IMR-90 (cell line): Measurements from ENCODE around the gene TRAK2. TPM values are rescaled to one million over a fixed set of nuclear protein-coding genes. Genes with fewer than 3 reads are reported as not detected.

Source experiments
- ATAC-seq: fragments of 200-7000 bp; cut with Tn5 transposase; 2 replicates; pipeline ENCODE4 v1.9.1; 2020; ENCODE audit warnings: low read depth, mild to moderate bottlenecking, moderate library complexity
- BruUV-seq: library from RNA; stranded (reverse); fragments of 400-500 nt; replicated peaks from 2 replicates; lab custom pipeline; 2021; lab: Mats Ljungman, UMichigan
- CTCF ChIA-PET: fragments of 300-600 bp; formaldehyde crosslinking; extraction: SDS; loops from one replicate; lab custom pipeline; 2021; ENCODE audit warnings: antibody characterized with exemption; lab: Yijun Ruan, JAX
- POLR2A ChIA-PET: fragments of 300-600 bp; sonication (Branson Sonifier 250); formaldehyde crosslinking; loops from one replicate; lab custom pipeline; 2022; ENCODE audit warnings: antibody characterized with exemption; ENCODE audit not compliant: unreplicated experiment; lab: Charles Lee
- DNase-seq: peaks from one replicate; pipeline ENCODE4 v3.0.0; 2013
- H2AFZ ChIP-seq: replicated peaks from 2 replicates; pipeline ENCODE3; 2013; ENCODE audit warnings: low read length, mild to moderate bottlenecking; ENCODE audit not compliant: poor library complexity
- H2AK5ac ChIP-seq: 2 replicates; pipeline ENCODE4 v1.6.1; 2013; ENCODE audit warnings: low read depth, low read length, inconsistent platforms
- H2AK9ac ChIP-seq: replicated peaks from 2 replicates; pipeline ENCODE3; 2013; ENCODE audit warnings: mild to moderate bottlenecking, low read depth, low read length, moderate library complexity; ENCODE audit not compliant: poor library complexity
- H2BK120ac ChIP-seq: 2 replicates; pipeline ENCODE4 v1.6.1; 2013; ENCODE audit warnings: low read depth, low read length, inconsistent platforms
- H2BK15ac ChIP-seq: 3 replicates; pipeline ENCODE4 v1.6.1; 2013; ENCODE audit warnings: low read depth, low read length, inconsistent platforms
- H2BK20ac ChIP-seq: 2 replicates; pipeline ENCODE4 v1.6.1; 2013; ENCODE audit warnings: low read depth, mild to moderate bottlenecking, inconsistent platforms, low read length, moderate library complexity
- H2BK5ac ChIP-seq: 2 replicates; pipeline ENCODE4 v1.6.1; 2013; ENCODE audit warnings: mild to moderate bottlenecking, low read depth, low read length, inconsistent platforms; ENCODE audit not compliant: poor library complexity, severe bottlenecking
- H3K14ac ChIP-seq: replicated peaks from 2 replicates; pipeline ENCODE4 v1.6.1; 2013; ENCODE audit warnings: low read depth, low read length, inconsistent platforms
- H3K18ac ChIP-seq: 2 replicates; pipeline ENCODE4 v1.6.1; 2013; ENCODE audit warnings: low read depth, low read length, control low read depth
- H3K23ac ChIP-seq: 2 replicates; pipeline ENCODE4 v1.6.1; 2013; ENCODE audit warnings: low read depth, low read length, inconsistent platforms
- H3K27ac ChIP-seq: 2 replicates; pipeline ENCODE4 v1.5.1; 2013; ENCODE audit warnings: mild to moderate bottlenecking, control low read depth, low read length; ENCODE audit not compliant: insufficient read depth
- H3K27me3 ChIP-seq: 2 replicates; pipeline ENCODE4 v1.6.1; 2013; ENCODE audit warnings: low read length; ENCODE audit not compliant: control insufficient read depth, insufficient read depth
- H3K36me3 ChIP-seq: 2 replicates; pipeline ENCODE4 v1.6.1; 2013; ENCODE audit warnings: low read length, mixed read lengths; ENCODE audit not compliant: control insufficient read depth, insufficient read depth
- H3K4ac ChIP-seq: 2 replicates; pipeline ENCODE4 v1.6.1; 2013; ENCODE audit warnings: low read depth, low read length, inconsistent platforms
- H3K4me1 ChIP-seq: 2 replicates; pipeline ENCODE4 v1.6.1; 2013; ENCODE audit warnings: low read length, mixed read lengths; ENCODE audit not compliant: control insufficient read depth, insufficient read depth
- H3K4me2 ChIP-seq: 2 replicates; pipeline ENCODE4 v1.6.1; 2013; ENCODE audit warnings: low read depth, mild to moderate bottlenecking, control low read depth, low read length, moderate library complexity
- H3K4me3 ChIP-seq: 2 replicates; pipeline ENCODE4 v1.5.1; 2013; ENCODE audit warnings: low read depth, mild to moderate bottlenecking, control low read depth, low read length, moderate library complexity; ENCODE audit not compliant: insufficient read depth
- H3K56ac ChIP-seq: 2 replicates; pipeline ENCODE4 v1.6.1; 2013; ENCODE audit warnings: low read length, inconsistent platforms; ENCODE audit not compliant: insufficient read depth; ENCODE audit errors: extremely low read depth
- H3K79me1 ChIP-seq, 2 experiments: 2 replicates each; pipeline ENCODE4 v1.6.1; 2013; ENCODE audit warnings: low read length in 2 of 2, inconsistent platforms in 1 of 2, low read depth in 1 of 2
- H3K9ac ChIP-seq: 2 replicates; pipeline ENCODE4 v1.6.1; 2013; ENCODE audit warnings: low read depth, low read length, control low read depth
- H3K9me1 ChIP-seq: 2 replicates; pipeline ENCODE4 v1.6.1; 2013; ENCODE audit warnings: low read length, inconsistent platforms; ENCODE audit not compliant: insufficient read depth
- H3K9me3 ChIP-seq: 2 replicates; pipeline ENCODE4 v1.6.1; 2013; ENCODE audit warnings: low read length; ENCODE audit not compliant: control insufficient read depth, insufficient read depth
- H4K20me1 ChIP-seq: 2 replicates; pipeline ENCODE4 v1.6.1; 2013; ENCODE audit warnings: low read length, inconsistent platforms; ENCODE audit not compliant: insufficient read depth
- H4K5ac ChIP-seq: 2 replicates; pipeline ENCODE4 v1.6.1; 2013; ENCODE audit warnings: mild to moderate bottlenecking, low read depth, low read length, control low read depth
- H4K8ac ChIP-seq, 2 experiments: 2 replicates each; pipeline ENCODE4 v1.6.1; 2013; ENCODE audit warnings: low read depth in 2 of 2, low read length in 2 of 2, control low read depth in 1 of 2, inconsistent platforms in 1 of 2
- H4K91ac ChIP-seq: 2 replicates; pipeline ENCODE4 v1.6.1; 2013; ENCODE audit warnings: low read depth, low read length, inconsistent platforms; ENCODE audit not compliant: insufficient read depth
- BHLHE40 ChIP-seq: fragments of 150-350 bp; IDR thresholded peaks from 2 replicates; pipeline ENCODE4 v1.6.1; 2016; ENCODE audit warnings: mild to moderate bottlenecking, low read depth, low read length
- CEBPB ChIP-seq: IDR thresholded peaks from 2 replicates; pipeline ENCODE4 v1.6.1; 2012; ENCODE audit warnings: low read depth, low read length, improper control_type of control experiment
- CHD1 ChIP-seq: IDR thresholded peaks from 2 replicates; pipeline ENCODE4 v1.6.1; 2012; ENCODE audit warnings: low read depth, low read length, improper control_type of control experiment
- CTCF ChIP-seq: conservative IDR thresholded peaks from 2 replicates; pipeline ENCODE4 v1.5.1; 2012; ENCODE audit warnings: mild to moderate bottlenecking, low read depth, low read length, improper control_type of control experiment
- ELK1 ChIP-seq: fragments of 150-350 bp; IDR thresholded peaks from 2 replicates; pipeline ENCODE4 v1.6.1; 2016; ENCODE audit warnings: low read depth, mild to moderate bottlenecking, low read length, moderate library complexity, borderline replicate concordance
- FOS ChIP-seq: fragments of 150-350 bp; IDR thresholded peaks from 2 replicates; pipeline ENCODE4 v1.6.1; 2016; ENCODE audit warnings: low read depth, low read length
- MAFK ChIP-seq: IDR thresholded peaks from 2 replicates; pipeline ENCODE4 v1.6.1; 2012; ENCODE audit warnings: low read depth, low read length, improper control_type of control experiment
- MAZ ChIP-seq: IDR thresholded peaks from 2 replicates; pipeline ENCODE4 v1.6.1; 2012; ENCODE audit warnings: low read depth, mild to moderate bottlenecking, low read length, improper control_type of control experiment, moderate library complexity, borderline replicate concordance
- MXI1 ChIP-seq: IDR thresholded peaks from 2 replicates; pipeline ENCODE4 v1.6.1; 2012; ENCODE audit warnings: low read depth, mild to moderate bottlenecking, low read length, moderate library complexity, borderline replicate concordance
- NFE2L2 ChIP-seq: fragments of 150-350 bp; IDR thresholded peaks from 2 replicates; pipeline ENCODE4 v1.6.1; 2016; ENCODE audit warnings: low read depth, mild to moderate bottlenecking, low read length
- POLR2A ChIP-seq: IDR thresholded peaks from 2 replicates; pipeline ENCODE4 v1.6.1; 2012; ENCODE audit warnings: mild to moderate bottlenecking, low read depth, low read length
- RAD21 ChIP-seq: IDR thresholded peaks from 2 replicates; pipeline ENCODE4 v1.6.1; 2012; ENCODE audit warnings: low read length, improper control_type of control experiment
- RCOR1 ChIP-seq: IDR thresholded peaks from 2 replicates; pipeline ENCODE4 v1.6.1; 2012; ENCODE audit warnings: mild to moderate bottlenecking, low read length, improper control_type of control experiment; ENCODE audit not compliant: insufficient replicate concordance
- RFX5 ChIP-seq: IDR thresholded peaks from 2 replicates; pipeline ENCODE4 v1.8.0; 2012; ENCODE audit warnings: low read depth, mild to moderate bottlenecking, low read length, moderate library complexity
- SMC3 ChIP-seq: fragments of 150-350 bp; IDR thresholded peaks from 2 replicates; pipeline ENCODE4 v1.6.1; 2016; ENCODE audit warnings: low read depth, mild to moderate bottlenecking, antibody characterized with exemption, low read length, moderate library complexity
- WGBS, 2 experiments: methylation state at CpG; one replicate each; pipeline versions ENCODE4 v1.1.5 to v1.1.7; 2013; ENCODE audit warnings: missing lambda C conversion rate in 2 of 2; ENCODE audit not compliant: insufficient read length in 1 of 2; ENCODE audit errors: extremely low coverage in 2 of 2; 5-methylcytosine and 5-hydroxymethylcytosine counted together
- dilution Hi-C: fragments of 300-500 bp; cut with HindIII; formaldehyde crosslinking; loops from one replicate; pipeline ENCODE4 v1.14.3; 2018; ENCODE audit warnings: low sequenced_read_pairs; ENCODE audit not compliant: unreplicated experiment
- in situ Hi-C: fragments of 300-500 bp; cut with MboI; formaldehyde crosslinking; loops from 3 replicates; pipeline ENCODE4 v1.14.3; 2019; ENCODE audit warnings: low sequenced_read_pairs, inconsistent platforms, mixed read lengths
- intact Hi-C: fragments of 100-400 bp; cut with micrococcal nuclease; formaldehyde crosslinking; loops from 2 replicates; pipeline ENCODE4 v1.10.0; 2022
- polyA plus RNA-seq, 3 experiments: library from polyadenylated mRNA; depleted of rRNA; stranded (reverse); fragments of >200 nt; gene quantifications; 2 replicates each; pipeline ENCODE4 v1.2.3, GENCODE V29; 2012; ENCODE audit warnings: low replicate concordance in 1 of 3
- total RNA-seq: library from RNA; depleted of rRNA; stranded (reverse); fragments of >200 nt; gene quantifications from 2 replicates; pipeline ENCODE4 v1.2.3, GENCODE V29; 2012
- TF ChIP-seq, protein P1 (sequence below): fragments of 150-350 bp; IDR thresholded peaks from 2 replicates; pipeline ENCODE4 v1.6.1; 2017; ENCODE audit warnings: mild to moderate bottlenecking, antibody characterized with exemption, low read length, low read depth

The TRAK2 gene
- total and polyA plus RNA-seq, 2 of the 4 experiments (the other 2 are of a cell fraction) = 13.1 to 65.4 TPM

DNA sequence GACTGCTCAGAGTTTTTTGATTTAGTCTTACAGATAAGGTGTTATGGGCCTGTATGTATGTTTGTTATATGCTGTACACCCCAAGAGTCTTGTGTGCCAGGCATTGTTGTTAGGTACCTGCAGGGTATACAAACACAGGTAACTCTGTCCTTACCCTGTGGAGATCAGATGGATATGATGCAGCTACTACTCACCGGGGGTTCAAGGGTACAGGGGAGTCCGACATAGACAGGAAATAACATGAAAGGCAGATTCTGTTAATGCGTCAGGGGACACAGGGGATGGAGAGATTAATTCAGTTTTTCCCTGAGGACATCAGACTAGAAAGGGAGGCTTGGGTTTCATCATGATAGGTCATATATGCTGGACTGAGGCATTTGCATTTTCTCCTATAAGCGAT lies 31.3 kb downstream of the TRAK2 start:
- no peak overlapping the region for H3K14ac ChIP-seq
- TF ChIP-seq SMC3 (no peak), BHLHE40 (no peak), MAFK (no peak), RCOR1 (no peak), RFX5 (no peak), CEBPB (no peak), CHD1 (no peak), MAZ (no peak), NFE2L2 (no peak), POLR2A (no peak), RAD21 (no peak), CTCF (no peak), FOS (no peak), ELK1 (no peak), MXI1 (no peak)
- TF ChIP-seq, protein P1, sequence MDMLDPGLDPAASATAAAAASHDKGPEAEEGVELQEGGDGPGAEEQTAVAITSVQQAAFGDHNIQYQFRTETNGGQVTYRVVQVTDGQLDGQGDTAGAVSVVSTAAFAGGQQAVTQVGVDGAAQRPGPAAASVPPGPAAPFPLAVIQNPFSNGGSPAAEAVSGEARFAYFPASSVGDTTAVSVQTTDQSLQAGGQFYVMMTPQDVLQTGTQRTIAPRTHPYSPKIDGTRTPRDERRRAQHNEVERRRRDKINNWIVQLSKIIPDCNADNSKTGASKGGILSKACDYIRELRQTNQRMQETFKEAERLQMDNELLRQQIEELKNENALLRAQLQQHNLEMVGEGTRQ = no peak
- DNase-seq = no peak
- no peak overlapping the region for H4K5ac ChIP-seq
- 0 out of 2 replicates have a peak overlapping the region, but pooled peaks have one; percentile 43 for H3K4ac ChIP-seq
- peak overlapping the region; percentile 33; the same call in 1 of the 2 replicates for H2BK20ac ChIP-seq
- H3K9me1 ChIP-seq = peaks cover 9% of the 10 kb centered on the region
- POLR2A ChIA-PET = no interaction called here
- H3K23ac ChIP-seq = no peak overlapping the region
- H3K4me2 ChIP-seq = no peak overlapping the region
- WGBS, 2 experiments = no CpG with 5 or more reads among the region's 4 CpGs
- H2AFZ ChIP-seq = no peak overlapping the region
- H2AK5ac ChIP-seq = no peak overlapping the region; the same call in 1 of the 2 replicates
- BruUV-seq = no TSS peak
- H4K8ac ChIP-seq = peak overlapping the region in 1 of 2 experiments; percentile 17; a peak in 1 of 4 replicates
- H3K27me3 ChIP-seq = no peaks in the 10 kb centered on the region
- H4K91ac ChIP-seq = no peak overlapping the region
- H3K27ac ChIP-seq = peak overlapping the region; percentile 7; the same call in 1 of the 2 replicates
- CTCF ChIA-PET = no interaction called here
- no peak overlapping the region for H3K9ac ChIP-seq
- no peak overlapping the region for H3K4me3 ChIP-seq
- no peak for ATAC-seq
- no peak overlapping the region for H2AK9ac ChIP-seq
- H3K36me3 ChIP-seq = peaks cover 6% of the 10 kb centered on the region; the same call in 1 of the 2 replicates
- no peaks in the 10 kb centered on the region for H3K9me3 ChIP-seq
- in situ Hi-C loops = no loop called here
- H2BK120ac ChIP-seq = 0 out of 2 replicates have a peak overlapping the region, but pooled peaks have one; percentile 0
- H3K56ac ChIP-seq = no peak overlapping the region
- H4K20me1 ChIP-seq = peaks cover 6% of the 10 kb centered on the region; the same call in 1 of the 2 replicates
- intact Hi-C loops = no loop called here
- no peak overlapping the region; the same call in 1 of the 2 replicates for H3K18ac ChIP-seq
- peak overlapping the region; percentile 11 for H2BK5ac ChIP-seq
- peaks cover 15 to 49% of the 10 kb centered on the region in 2 experiments for H3K79me1 ChIP-seq
- peaks cover 11% of the 10 kb centered on the region for H3K4me1 ChIP-seq
- dilution Hi-C loops = no loop called here
- no peak overlapping the region; the same call in 2 of the 3 replicates for H2BK15ac ChIP-seq
